Measurements from ENCODE around the gene DLGAP1.

DLGAP1 gene

GRCh38 chr18:3624935-3625741 is 830.0 kb downstream of the DLGAP1 start:
- TF ChIP-seq CTCF (IDR thresholded peaks at IDR 0.05; ENCODE audit: low read depth, low read length), result no peak
- H3K36me3 ChIP-seq, result no peaks in the 10 kb centered on the region
- no peak overlapping the region for H3K4me3 ChIP-seq (ENCODE audit: low read depth, low read length)
- DNase-seq, result no peak
- no peaks in the 10 kb centered on the region for H3K4me1 ChIP-seq
- no peaks in the 10 kb centered on the region for H3K9me3 ChIP-seq
- H3K27me3 ChIP-seq, result no peaks in the 10 kb centered on the region

GRCh38 chr18:3624546-3624934 is 830.6 kb downstream of the DLGAP1 start:
- no peaks in the 10 kb centered on the region for H3K4me1 ChIP-seq
- no peaks in the 10 kb centered on the region for H3K27me3 ChIP-seq
- no peak for DNase-seq
- H3K36me3 ChIP-seq, result no peaks in the 10 kb centered on the region
- H3K9me3 ChIP-seq, result no peaks in the 10 kb centered on the region
- no peak for TF ChIP-seq CTCF (IDR thresholded peaks at IDR 0.05; ENCODE audit: low read depth, low read length)
- H3K4me3 ChIP-seq (ENCODE audit: low read depth, low read length), result no peak overlapping the region

GRCh38 chr18:3623769-3624545 is 831.1 kb downstream of the DLGAP1 start:
- Histone ChIP-seq H3K9me3 (no peaks in the 10 kb centered on the region), H3K27me3 (no peaks in the 10 kb centered on the region), H3K4me1 (no peaks in the 10 kb centered on the region), H3K4me3 (ENCODE audit: low read depth, low read length) (peak overlapping the region; percentile 15), H3K36me3 (no peaks in the 10 kb centered on the region)
- TF ChIP-seq CTCF (IDR thresholded peaks at IDR 0.05; ENCODE audit: low read depth, low read length), result no peak
- DNase-seq, result peak; percentile 46

GRCh38 chr18:3620146-3621119 is 834.7 kb downstream of the DLGAP1 start:
- no peaks in the 10 kb centered on the region for H3K27me3 ChIP-seq
- H3K4me3 ChIP-seq (ENCODE audit: low read depth, low read length), result no peak overlapping the region
- no peaks in the 10 kb centered on the region for H3K36me3 ChIP-seq
- no peaks in the 10 kb centered on the region for H3K4me1 ChIP-seq
- TF ChIP-seq CTCF (IDR thresholded peaks at IDR 0.05; ENCODE audit: low read depth, low read length), result no peak
- H3K9me3 ChIP-seq, result no peaks in the 10 kb centered on the region
- no peak for DNase-seq

- no peak for TF ChIP-seq CTCF (IDR thresholded peaks at IDR 0.05; ENCODE audit: low read depth, low read length)
- Histone ChIP-seq H3K9me3 (no peaks in the 10 kb centered on the region), H3K4me1 (no peaks in the 10 kb centered on the region), H3K36me3 (no peaks in the 10 kb centered on the region), H3K27me3 (no peaks in the 10 kb centered on the region), H3K4me3 (ENCODE audit: low read depth, low read length) (no peak overlapping the region)
- no peak for DNase-seq
These were observed 835.4 kb downstream of the DLGAP1 start for GRCh38 chr18:3619746-3620145.
